H1 (cell line): ENCODE measurements around the gene MAPKAPK5. TPM values are rescaled to one million over a fixed set of nuclear protein-coding genes. Genes with fewer than 3 reads are reported as not detected.

ENCODE experiments used
- microRNA-seq, 2 experiments: library from miRNA; unstranded; fragments of <30 nt; microRNA quantifications; one replicate each; pipeline versions ENCODE4 to v1.2.0, GENCODE V29; 2016 to 2020; ENCODE audit warnings: borderline microRNAs expressed in 2 of 2, borderline number of aligned reads in 2 of 2, borderline replicate concordance in 1 of 2
- polyA plus RNA-seq, 7 experiments: library from polyadenylated mRNA; depleted of rRNA in 3 of 7; stranded (reverse) in 5 of 7; unstranded in 2 of 7; fragments of >200 nt in 5 of 7; fragments of 200-250 nt in 2 of 7; gene quantifications; 1 replicate in 5 of 7; 2 replicates in 1 of 7; 4 replicates in 1 of 7; pipeline versions ENCODE4 v1.2.1 to v1.2.3, GENCODE V29; 2011 to 2013; ENCODE audit warnings: missing spikeins in 2 of 7, mixed read lengths in 2 of 7
- small RNA-seq: library from polyadenylated mRNA; stranded (forward); fragments of <200 nt; extraction: miRNeasy Mini kit (QIAGEN cat#:217004); gene quantifications from one replicate; pipeline ENCODE3, GENCODE V24; 2013; ENCODE audit not compliant: insufficient read depth
- total RNA-seq: library from RNA; stranded (reverse); fragmentation: NEBNext Ultra II Directional; extraction: Animal tissue kit (Norgen Biotek cat#: 25700); gene quantifications from 2 replicates; pipeline ENCODE4 v1.2.1, GENCODE V29; 2021

MAPKAPK5 gene
- total and polyA plus RNA-seq, 2 of the 8 experiments (the other 6 are each of a cell fraction or from before 2014, with no cell fraction given), result 40.0 to 91.5 TPM

Small RNA genes within 50 kb of the gene (microRNA-seq; reads per million reads assigned to microRNA genes)
- 0 reads per million in 2 experiments for gene MIR6761

Small RNA genes within 50 kb of the gene (small RNA-seq; reads per million reads assigned to genes)
- 0.86 reads per million for gene MIR6761

Other genes starting within 250 kb of the MAPKAPK5 start
- gene ATXN2, start 242.9 kb upstream of the MAPKAPK5 start, total RNA-seq, result 73.4 and 80.7 TPM in 2 replicates
- gene ATXN2, start 242.9 kb upstream of the MAPKAPK5 start, polyA plus RNA-seq (2011; rRNA removed), result 46.6 and 57.7 TPM in 2 replicates
- gene BRAP, start 156.3 kb upstream of the MAPKAPK5 start, total RNA-seq, result 20.1 and 22.2 TPM in 2 replicates
- 11.7 and 12.8 TPM in 2 replicates for gene BRAP, start 156.3 kb upstream of the MAPKAPK5 start, polyA plus RNA-seq (2011; rRNA removed)
- gene ACAD10, start 156.2 kb upstream of the MAPKAPK5 start, total RNA-seq, result 23.3 and 23.5 TPM in 2 replicates
- 17.3 and 26.3 TPM in 2 replicates for gene ACAD10, start 156.2 kb upstream of the MAPKAPK5 start, polyA plus RNA-seq (2011; rRNA removed)
- 40.4 and 43.8 TPM in 2 replicates for gene ALDH2, start 75.3 kb upstream of the MAPKAPK5 start, total RNA-seq
- gene ALDH2, start 75.3 kb upstream of the MAPKAPK5 start, polyA plus RNA-seq (2011; rRNA removed), result 25.4 and 31.3 TPM in 2 replicates
- 8.1 and 8.9 TPM in 2 replicates for gene TMEM116, start 170.9 kb downstream of the MAPKAPK5 start, total RNA-seq
- gene TMEM116, start 170.9 kb downstream of the MAPKAPK5 start, polyA plus RNA-seq (2011; rRNA removed), result 17.7 and 25.2 TPM in 2 replicates
- gene ERP29, start 171.2 kb downstream of the MAPKAPK5 start, total RNA-seq, result 168 and 171 TPM in 2 replicates
- gene ERP29, start 171.2 kb downstream of the MAPKAPK5 start, polyA plus RNA-seq (2011; rRNA removed), result 85.9 and 88.7 TPM in 2 replicates